SJCRH30 (cell line): Measurements from ENCODE around the gene RBM20. TPM values are rescaled to one million over a fixed set of nuclear protein-coding genes. Genes with fewer than 3 reads are reported as not detected.
"Not testable (repeated sequence)": the region's sequence is repeated elsewhere in the genome, so short reads cannot be mapped to it uniquely, and the experiment has no call there.

Source experiments
- DNase-seq, 2 experiments: peaks; one replicate each; pipeline ENCODE4 v3.0.0-alpha.2; 2015 to 2020
- H3K27ac ChIP-seq: fragments of 250-450 bp; sonication (Bioruptor Pico); 2 replicates; pipeline ENCODE4 v1.5.1; 2020; ENCODE audit warnings: mild to moderate bottlenecking, moderate library complexity
- H3K27me3 ChIP-seq: fragments of 250-450 bp; sonication (Bioruptor Pico); 2 replicates; pipeline ENCODE4 v1.5.1; 2020; ENCODE audit warnings: mild to moderate bottlenecking, moderate library complexity
- H3K36me3 ChIP-seq: fragments of 250-450 bp; sonication (Bioruptor Pico); 2 replicates; pipeline ENCODE4 v1.5.1; 2020; ENCODE audit warnings: mild to moderate bottlenecking, moderate library complexity
- H3K4me1 ChIP-seq: fragments of 250-450 bp; sonication (Bioruptor Pico); 2 replicates; pipeline ENCODE4 v1.5.1; 2020; ENCODE audit warnings: mild to moderate bottlenecking, moderate library complexity
- H3K4me3 ChIP-seq: fragments of 250-450 bp; sonication (Bioruptor Pico); 2 replicates; pipeline ENCODE4 v1.5.1; 2020; ENCODE audit warnings: mild to moderate bottlenecking, moderate library complexity
- H3K9me3 ChIP-seq: fragments of 250-450 bp; sonication (Bioruptor Pico); replicated peaks from 2 replicates; pipeline ENCODE4 v1.5.1; 2020; ENCODE audit warnings: mild to moderate bottlenecking, moderate library complexity
- total RNA-seq: library from RNA; depleted of rRNA; stranded (reverse); fragments of >200 nt; shearing (Covaris generic); gene quantifications from 2 replicates; pipeline ENCODE4 v1.2.3, GENCODE V29; 2014

The RBM20 gene
- total RNA-seq, 1 experiment from 2014 or later: 12.4 TPM

DNA sequence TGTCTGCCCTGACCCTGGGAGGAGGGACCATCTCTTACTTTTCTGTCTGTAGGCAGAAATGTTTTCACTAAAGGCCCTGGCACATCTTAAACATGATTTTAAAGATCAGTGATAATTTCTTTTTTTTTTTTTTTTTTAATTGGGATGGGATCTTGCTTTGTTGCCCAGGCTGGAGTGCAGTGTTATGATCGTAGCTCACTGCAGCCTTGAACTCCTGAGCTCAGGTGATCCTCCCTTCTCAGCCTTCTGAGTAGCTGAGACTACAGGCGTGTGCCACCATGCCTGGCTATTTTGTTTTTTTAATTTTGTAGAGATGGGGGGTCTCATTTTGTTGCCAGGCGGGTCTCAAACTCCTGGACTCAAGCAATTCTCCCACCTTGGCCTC is 65.3 kb downstream of the RBM20 start:
- H3K4me3 ChIP-seq: no peak overlapping the region
- no peaks in the 10 kb centered on the region for H3K36me3 ChIP-seq
- H3K4me1 ChIP-seq: peaks cover 37% of the 10 kb centered on the region
- H3K27me3 ChIP-seq: no peaks in the 10 kb centered on the region
- no peak overlapping the region for H3K27ac ChIP-seq
- no peak for DNase-seq
- no peaks in the 10 kb centered on the region for H3K9me3 ChIP-seq

DNA sequence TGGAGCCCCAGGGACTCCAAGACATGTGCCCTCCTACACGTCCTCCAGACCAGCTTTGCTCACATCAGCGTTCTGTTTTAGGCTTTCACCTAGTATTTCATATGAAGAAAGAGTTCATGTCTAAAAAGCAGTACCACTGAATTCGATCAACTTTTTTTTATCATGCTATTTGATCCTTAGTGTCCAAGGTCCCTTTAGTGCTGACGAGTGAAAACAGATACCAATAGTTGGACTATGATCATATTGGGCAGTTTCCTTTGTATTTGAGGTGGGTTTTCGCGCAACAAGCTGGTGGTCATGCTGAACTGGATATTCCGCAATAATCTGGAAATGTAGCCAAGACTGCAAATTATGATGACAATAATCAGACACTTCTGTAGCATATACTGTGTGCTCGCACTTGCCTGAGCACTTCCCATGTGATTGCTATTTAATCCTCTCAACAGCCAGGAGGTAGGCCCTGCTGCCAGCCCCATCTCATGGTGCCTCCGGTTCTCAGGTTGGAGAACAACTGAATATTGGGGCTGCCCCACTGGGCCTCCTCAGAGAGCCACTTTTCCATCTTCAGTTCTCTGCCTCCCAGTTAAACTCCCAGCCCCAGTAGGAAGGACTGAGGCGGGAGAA is 65.9 kb downstream of the RBM20 start:
- H3K36me3 ChIP-seq: no peaks in the 10 kb centered on the region
- no peaks in the 10 kb centered on the region for H3K9me3 ChIP-seq
- peaks cover 31% of the 10 kb centered on the region for H3K4me1 ChIP-seq
- DNase-seq: no peak
- no peak overlapping the region for H3K27ac ChIP-seq
- no peaks in the 10 kb centered on the region for H3K27me3 ChIP-seq
- H3K4me3 ChIP-seq: no peak overlapping the region

GRCh38 chr10:110710621-110711020 is 66.5 kb downstream of the RBM20 start:
- no peak for DNase-seq
- peaks cover 26% of the 10 kb centered on the region for H3K4me1 ChIP-seq
- H3K9me3 ChIP-seq: no peaks in the 10 kb centered on the region

DNA sequence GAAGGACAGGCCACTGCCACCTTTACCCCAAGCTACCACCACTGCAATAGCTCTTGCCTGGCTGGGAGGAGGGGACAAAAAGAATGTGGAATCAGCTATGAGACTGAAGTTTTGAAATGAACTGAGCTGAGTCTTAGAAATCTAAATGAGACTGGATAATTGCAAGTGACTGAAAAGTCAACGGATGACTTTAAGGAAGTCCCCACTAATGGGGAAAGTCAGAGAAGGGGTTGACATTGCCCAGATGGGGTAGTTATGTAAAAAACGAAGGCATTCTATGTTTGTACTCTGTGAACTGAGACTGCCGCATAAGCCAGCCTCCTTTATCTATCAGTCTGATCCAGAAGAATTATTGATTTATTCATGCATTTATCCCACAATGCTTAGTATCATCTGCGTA is 67.2 kb downstream of the RBM20 start:
- no peak for DNase-seq
- no peaks in the 10 kb centered on the region for H3K27me3 ChIP-seq
- no peaks in the 10 kb centered on the region for H3K9me3 ChIP-seq
- no peaks in the 10 kb centered on the region for H3K36me3 ChIP-seq
- H3K4me1 ChIP-seq: peaks cover 28% of the 10 kb centered on the region
- H3K4me3 ChIP-seq: no peak overlapping the region
- H3K27ac ChIP-seq: no peak overlapping the region

More at GRCh38 chr10:110710621-110711020, 66.5 kb downstream of the RBM20 start:
- no peak overlapping the region for H3K4me3 ChIP-seq
- H3K36me3 ChIP-seq: no peaks in the 10 kb centered on the region
- H3K27me3 ChIP-seq: no peaks in the 10 kb centered on the region
- H3K27ac ChIP-seq: no peak overlapping the region

- H3K4me1 ChIP-seq: peaks cover 21% of the 10 kb centered on the region
- H3K36me3 ChIP-seq: no peaks in the 10 kb centered on the region
- no peaks in the 10 kb centered on the region for H3K27me3 ChIP-seq
- no peak overlapping the region for H3K4me3 ChIP-seq
- no peak overlapping the region for H3K27ac ChIP-seq
- no peak for DNase-seq
- H3K9me3 ChIP-seq: no peaks in the 10 kb centered on the region
Observed at GRCh38 chr10:110714356-110714755, 70.2 kb downstream of the RBM20 start.

DNA sequence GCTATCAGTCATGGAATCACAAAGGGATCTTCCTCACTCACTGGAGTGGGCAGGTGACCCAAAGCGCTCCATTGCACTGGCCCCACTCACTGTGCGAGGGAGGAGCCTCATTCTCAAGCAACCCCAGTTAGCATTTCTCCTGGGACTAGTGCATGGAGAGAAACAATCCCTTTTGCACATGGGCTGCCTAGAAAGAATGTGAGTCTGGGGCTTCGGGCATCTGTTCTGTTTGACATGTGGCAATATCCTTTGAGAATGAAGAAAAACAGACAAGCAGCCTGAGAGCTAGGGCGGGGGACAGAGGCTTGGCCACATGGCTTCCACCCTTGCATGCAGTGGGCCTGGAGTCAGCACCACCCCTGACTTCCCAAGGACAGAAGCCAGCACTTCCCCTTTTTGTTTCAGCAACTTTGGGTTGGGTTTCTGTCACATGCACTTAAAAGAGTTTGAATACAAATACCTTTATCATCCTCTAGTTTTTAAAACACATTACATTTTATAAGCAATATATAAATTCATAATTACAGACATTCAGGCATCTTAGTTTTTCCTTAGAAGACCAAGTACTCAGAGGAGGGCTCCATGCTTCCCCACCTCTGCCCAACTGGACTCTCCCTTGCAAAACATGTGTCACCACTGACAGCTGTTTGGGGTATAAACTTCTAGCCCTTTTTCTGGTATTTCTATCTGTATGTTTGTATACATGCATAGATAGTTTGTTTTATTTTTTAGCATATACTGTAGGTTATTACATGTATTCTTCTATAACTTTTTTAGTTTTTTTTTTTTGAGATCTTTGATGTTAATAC is 73.8 kb downstream of the RBM20 start:
- Histone ChIP-seq H3K4me1 (peaks cover 21% of the 10 kb centered on the region), H3K27me3 (no peaks in the 10 kb centered on the region), H3K27ac (peak overlapping the region; percentile 35), H3K4me3 (no peak overlapping the region), H3K36me3 (no peaks in the 10 kb centered on the region), H3K9me3 (no peaks in the 10 kb centered on the region)
- DNase-seq: peak in 1 of 2 experiments; percentile 54

GRCh38 chr10:110721406-110722038 is 77.4 kb downstream of the RBM20 start:
- peaks cover 43% of the 10 kb centered on the region for H3K4me1 ChIP-seq
- no peak overlapping the region for H3K4me3 ChIP-seq
- no peak for DNase-seq
- H3K36me3 ChIP-seq: no peaks in the 10 kb centered on the region
- H3K27me3 ChIP-seq: no peaks in the 10 kb centered on the region
- no peaks in the 10 kb centered on the region for H3K9me3 ChIP-seq
- H3K27ac ChIP-seq: no peak overlapping the region

GRCh38 chr10:110723224-110723891 is 79.2 kb downstream of the RBM20 start:
- Histone ChIP-seq H3K27me3 (no peaks in the 10 kb centered on the region), H3K9me3 (no peaks in the 10 kb centered on the region), H3K27ac (no peak overlapping the region), H3K36me3 (no peaks in the 10 kb centered on the region), H3K4me3 (no peak overlapping the region), H3K4me1 (peaks cover 34% of the 10 kb centered on the region)
- DNase-seq: no peak

- DNase-seq: peak in 1 of 2 experiments; percentile 53
- Histone ChIP-seq H3K27me3 (no peaks in the 10 kb centered on the region), H3K36me3 (no peaks in the 10 kb centered on the region), H3K27ac (peak overlapping the region; percentile 98), H3K4me3 (no peak overlapping the region), H3K4me1 (peaks cover 34% of the 10 kb centered on the region), H3K9me3 (no peaks in the 10 kb centered on the region)
Observed at GRCh38 chr10:110724116-110724921, 80.2 kb downstream of the RBM20 start.

GRCh38 chr10:110724937-110725336 is 80.8 kb downstream of the RBM20 start:
- no peaks in the 10 kb centered on the region for H3K27me3 ChIP-seq
- peak overlapping the region; percentile 42 for H3K4me3 ChIP-seq
- H3K27ac ChIP-seq: peak overlapping the region; percentile 98
- DNase-seq: peak in 1 of 2 experiments; percentile 59
- H3K9me3 ChIP-seq: no peaks in the 10 kb centered on the region
- H3K36me3 ChIP-seq: no peaks in the 10 kb centered on the region
- H3K4me1 ChIP-seq: peaks cover 34% of the 10 kb centered on the region

GRCh38 chr10:110725801-110726630 is 81.9 kb downstream of the RBM20 start:
- Histone ChIP-seq H3K27me3 (no peaks in the 10 kb centered on the region), H3K9me3 (no peaks in the 10 kb centered on the region), H3K4me3 (peak overlapping the region; percentile 42), H3K36me3 (no peaks in the 10 kb centered on the region), H3K27ac (peak overlapping the region; percentile 98), H3K4me1 (peaks cover 34% of the 10 kb centered on the region)
- DNase-seq: peak; percentile 96 to 98

DNA sequence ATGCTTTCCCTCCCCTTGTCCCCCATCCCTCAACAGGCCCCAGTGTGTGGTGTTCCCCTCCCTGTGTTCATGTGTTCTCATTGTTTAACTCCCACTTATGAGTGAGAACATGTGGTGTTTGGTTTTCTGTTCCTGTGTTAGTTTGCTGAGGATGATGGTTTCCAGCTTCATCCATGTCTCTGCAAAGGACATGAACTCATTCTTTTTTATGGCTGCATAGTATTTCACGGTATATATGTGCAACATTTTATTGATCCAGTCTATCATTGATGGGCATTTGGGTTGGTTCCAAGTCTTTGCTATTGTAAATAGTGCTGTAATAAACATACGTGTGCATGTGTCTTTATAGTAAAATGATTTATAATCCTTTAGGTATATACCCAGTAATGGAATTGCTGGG is 83.6 kb downstream of the RBM20 start:
- not testable (repeated sequence) for H3K9me3 ChIP-seq, H3K36me3 ChIP-seq, H3K27ac ChIP-seq, DNase-seq, H3K27me3 ChIP-seq, H3K4me3 ChIP-seq
- peaks cover 37% of the 10 kb centered on the region for H3K4me1 ChIP-seq

DNA sequence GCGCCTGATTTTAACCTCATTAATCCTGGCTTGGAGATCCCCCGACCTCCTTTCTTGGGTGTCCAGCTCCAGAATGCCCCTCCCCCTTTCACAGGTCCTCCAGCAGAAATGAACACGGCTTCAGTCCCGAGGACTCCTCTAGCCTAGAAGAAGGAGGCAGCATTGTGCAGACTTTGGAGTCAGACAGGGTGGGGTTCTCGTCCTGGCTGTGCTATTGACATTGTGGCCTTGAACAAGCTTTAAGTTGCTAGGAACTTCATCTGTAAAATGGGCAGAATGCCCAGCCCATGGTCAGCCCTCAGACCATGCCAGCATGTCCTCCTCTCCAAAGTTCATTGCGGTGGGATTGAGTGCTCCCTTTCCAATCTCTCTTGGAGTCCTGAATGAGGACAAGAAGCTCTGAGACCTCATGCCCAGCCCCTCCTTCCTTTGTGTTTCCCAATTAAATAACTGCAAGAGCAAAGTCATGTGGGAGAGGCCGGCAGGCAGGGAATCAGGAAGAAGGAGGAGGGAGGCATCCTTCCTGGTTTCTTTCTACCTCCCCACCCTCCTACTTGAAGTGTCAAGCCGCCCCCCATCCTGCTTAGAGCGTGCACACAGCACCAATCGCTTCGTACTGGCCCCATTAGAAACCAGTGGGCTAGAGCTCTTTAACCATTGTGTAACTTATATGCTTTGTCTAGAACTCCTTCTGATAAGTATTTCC is 86.4 kb downstream of the RBM20 start:
- Histone ChIP-seq H3K9me3 (no peaks in the 10 kb centered on the region), H3K4me1 (peaks cover 28% of the 10 kb centered on the region), H3K27me3 (no peaks in the 10 kb centered on the region), H3K36me3 (no peaks in the 10 kb centered on the region), H3K4me3 (no peak overlapping the region), H3K27ac (no peak overlapping the region)
- DNase-seq: no peak
